Cardiac fibroblast (primary cell): ENCODE data around the gene STARD7.
"Not testable (repeated sequence)": the region's sequence is repeated elsewhere in the genome, so short reads cannot be mapped to it uniquely, and the experiment has no call there.

ENCODE experiments used
- DNase-seq, 2 donors: peaks; one replicate each; pipeline versions ENCODE4 v3.0.0 to v3.0.0-alpha.2; 2010; ENCODE audit warnings: low read depth in 2 of 2
- H3K4me3 ChIP-seq, 2 donors: replicated peaks in 1 of 2; 1 replicate in 1 of 2; 2 replicates in 1 of 2; pipeline ENCODE4 v1.5.1; 2011; ENCODE audit warnings: low read depth in 2 of 2, low read length in 2 of 2, mild to moderate bottlenecking in 2 of 2, moderate library complexity in 1 of 2
- CTCF ChIP-seq: IDR thresholded peaks from one replicate; pipeline ENCODE4 v1.5.1; 2011; ENCODE audit warnings: low read depth, mild to moderate bottlenecking, low read length, inconsistent platforms

STARD7 gene

GRCh38 chr2:96144481-96145035 is 64.1 kb downstream of the STARD7 start:
- no peak for TF ChIP-seq CTCF
- no peak for DNase-seq
- peak overlapping the region; percentile 51 to 52 for H3K4me3 ChIP-seq

- no peak for DNase-seq
- no peak for TF ChIP-seq CTCF
- peak overlapping the region in 1 of 2 donors; percentile 52 for H3K4me3 ChIP-seq
Measured at GRCh38 chr2:96143848-96144480, 64.7 kb downstream of the STARD7 start.

GRCh38 chr2:96143231-96143847 is 65.3 kb downstream of the STARD7 start:
- no peak for TF ChIP-seq CTCF
- no peak for DNase-seq
- H3K4me3 ChIP-seq = no peak overlapping the region

GRCh38 chr2:96142217-96143113 is 66.2 kb downstream of the STARD7 start:
- no peak overlapping the region for H3K4me3 ChIP-seq
- DNase-seq = no peak

GRCh38 chr2:96141624-96141967 is 67.0 kb downstream of the STARD7 start:
- H3K4me3 ChIP-seq, DNase-seq: not testable (repeated sequence)

More at GRCh38 chr2:96142217-96143113, 66.2 kb downstream of the STARD7 start:
- TF ChIP-seq CTCF = no peak

GRCh38 chr2:96140941-96141623 is 67.5 kb downstream of the STARD7 start:
- DNase-seq = no peak
- TF ChIP-seq CTCF = no peak

More at GRCh38 chr2:96140941-96141623, 67.5 kb downstream of the STARD7 start:
- H3K4me3 ChIP-seq = no peak overlapping the region
